Endothelial cell of hepatic sinusoid (primary cell): Measurements from ENCODE around the gene TAF1B.
"Not testable (repeated sequence)": the region's sequence is repeated elsewhere in the genome, so short reads cannot be mapped to it uniquely, and the experiment has no call there.

Source experiments
- in situ Hi-C: cut with HindIII; loops from 2 replicates; pipeline ENCODE4 v1.10.0; 2017; ENCODE audit warnings: low sequenced_read_pairs

The TAF1B gene

DNA sequence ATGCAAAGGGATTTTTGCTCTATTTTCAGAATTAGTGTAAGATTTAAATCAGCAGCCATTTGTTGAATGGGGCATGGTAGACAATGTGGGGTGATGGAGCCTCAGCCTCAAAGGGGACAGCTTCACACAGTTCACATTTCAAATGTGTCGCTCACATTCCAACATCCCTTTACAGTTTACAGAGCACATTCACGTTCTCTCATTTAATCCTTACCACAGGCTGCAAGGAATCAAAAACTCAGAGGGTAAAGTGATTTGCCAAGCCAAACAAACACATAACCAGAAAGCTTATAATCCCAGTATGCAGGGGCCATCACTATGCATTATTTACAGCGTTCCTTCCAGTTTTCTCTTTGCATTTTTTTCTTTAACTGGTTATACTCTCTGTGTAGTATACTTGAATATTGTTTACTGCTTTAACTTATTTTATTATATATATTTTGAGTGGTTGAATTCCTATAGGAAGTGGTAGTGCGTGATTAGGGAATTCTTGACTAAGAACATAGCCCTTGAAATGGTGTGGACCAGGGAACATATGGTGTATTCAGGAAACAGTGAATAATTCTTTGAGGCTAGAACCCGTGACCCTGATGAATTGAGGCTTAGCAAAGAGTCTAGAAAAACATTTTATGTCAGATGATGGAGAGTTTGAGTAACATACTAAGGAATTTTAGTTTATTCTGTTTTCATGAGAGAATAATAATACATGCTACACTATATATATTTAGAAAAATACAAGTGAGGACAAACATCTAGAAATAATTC, 18.1 kb upstream of the TAF1B start:
- in situ Hi-C loops: no loop called here

DNA sequence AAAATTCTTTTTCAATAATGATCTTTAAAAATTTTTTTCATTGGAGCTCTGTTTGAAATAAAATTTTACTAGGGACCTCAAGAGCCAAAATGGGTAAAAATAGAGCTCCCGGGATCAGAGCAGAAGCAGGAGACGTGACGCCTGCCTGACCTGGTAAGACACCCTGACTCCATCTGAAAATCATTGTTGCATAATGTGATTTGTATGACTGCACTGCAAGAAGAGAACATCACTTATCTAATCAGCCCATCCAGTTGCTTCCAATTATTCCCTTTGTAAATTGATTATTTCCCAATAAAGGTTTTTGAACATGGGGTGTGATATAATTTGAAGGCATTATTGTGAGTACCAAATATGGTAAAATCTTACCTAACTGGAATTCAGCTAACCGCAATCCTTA, 17.1 kb upstream of the TAF1B start:
- in situ Hi-C loops: no loop called here

DNA sequence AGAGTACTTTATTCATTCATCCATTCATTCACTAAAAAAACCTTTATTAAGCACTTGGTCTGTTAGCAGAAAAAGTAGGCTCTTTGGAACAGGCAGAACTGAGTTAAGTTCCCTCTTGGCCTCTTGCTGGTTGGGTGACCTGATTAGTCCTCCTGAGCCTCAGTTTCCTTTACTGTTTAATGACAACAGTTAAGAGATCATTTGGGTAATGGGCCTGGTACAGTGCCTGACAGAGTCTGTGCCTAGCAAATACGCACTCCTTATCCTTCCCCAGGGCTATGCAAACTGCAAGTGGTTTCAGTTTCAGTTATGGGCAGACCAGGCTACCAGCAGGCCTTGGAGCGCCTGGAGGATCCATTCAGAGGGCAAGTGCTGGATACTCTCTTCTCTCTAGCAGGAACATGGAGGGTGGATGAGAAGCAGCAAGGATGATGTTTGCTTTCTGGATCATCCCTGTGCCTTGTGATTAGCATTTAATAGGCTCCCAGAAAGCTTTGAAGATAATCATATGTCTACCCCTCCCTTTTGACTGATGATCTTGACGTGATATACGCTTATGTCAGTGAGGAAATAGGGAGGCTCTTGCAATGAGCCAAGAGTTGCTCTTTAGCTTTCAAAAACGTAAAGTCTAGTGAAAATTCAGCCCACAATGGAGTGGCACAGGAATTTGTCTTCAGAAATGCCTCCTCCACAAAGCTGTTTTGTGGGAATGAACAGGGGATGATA, 12.4 kb upstream of the TAF1B start:
- in situ Hi-C loops: no loop called here

DNA sequence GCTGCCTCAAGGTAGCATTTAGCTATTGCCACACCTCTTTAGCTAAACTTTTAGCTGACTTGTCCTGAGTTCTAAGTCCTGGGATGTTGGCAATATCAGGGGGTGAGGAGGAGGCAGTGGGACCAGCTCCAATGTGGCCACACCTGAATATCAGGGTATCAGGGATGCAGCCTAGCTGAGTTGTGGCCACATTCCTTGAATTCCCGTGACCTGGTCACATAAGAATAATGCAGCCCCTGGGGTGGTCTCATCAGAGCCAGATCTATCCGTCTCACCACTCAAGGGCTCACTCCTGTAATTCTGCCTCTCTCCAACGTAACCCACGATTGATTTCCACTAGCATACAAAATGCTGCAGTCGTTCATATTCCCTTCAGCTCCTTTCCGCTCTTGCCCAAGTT, 11.6 kb upstream of the TAF1B start:
- in situ Hi-C loops: no loop called here

DNA sequence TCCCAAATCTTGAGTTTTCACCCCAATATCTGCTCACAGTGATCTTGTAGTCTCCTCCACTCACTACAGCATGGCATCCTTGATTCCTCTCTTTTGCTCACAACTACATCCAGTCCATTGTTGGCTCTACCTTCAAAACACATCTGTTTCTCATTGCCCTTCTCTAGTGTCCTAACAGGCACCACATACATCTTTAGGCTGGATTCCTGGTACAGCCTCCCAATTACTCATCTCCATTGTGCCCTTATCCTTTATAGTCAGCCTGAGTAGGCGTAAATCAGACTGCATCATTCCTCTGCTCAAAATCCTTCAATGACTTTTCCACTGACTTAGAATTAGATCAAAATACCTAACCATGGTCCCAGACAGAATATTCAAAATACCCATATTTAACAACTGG, 10.7 kb upstream of the TAF1B start:
- in situ Hi-C loops: no loop called here

DNA sequence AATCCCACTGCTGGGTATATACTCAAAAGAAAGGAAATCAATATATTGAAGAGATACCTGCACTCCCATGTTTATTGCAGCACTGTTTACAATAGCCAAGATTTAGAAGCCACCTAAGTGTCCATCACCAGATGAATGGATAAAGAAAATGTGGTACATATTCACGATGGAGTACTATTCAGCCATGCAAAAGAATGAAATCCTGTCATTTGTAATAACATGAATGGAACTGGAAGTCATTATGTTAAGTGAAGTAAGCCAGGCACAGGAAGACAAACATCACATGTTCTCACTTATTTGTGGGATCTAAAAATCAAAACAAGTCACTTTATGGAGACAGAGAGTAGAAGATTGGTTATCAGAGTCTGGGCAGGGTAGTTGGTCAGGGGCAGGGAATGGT, 8.2 kb upstream of the TAF1B start:
- in situ Hi-C loops: not testable (repeated sequence)

DNA sequence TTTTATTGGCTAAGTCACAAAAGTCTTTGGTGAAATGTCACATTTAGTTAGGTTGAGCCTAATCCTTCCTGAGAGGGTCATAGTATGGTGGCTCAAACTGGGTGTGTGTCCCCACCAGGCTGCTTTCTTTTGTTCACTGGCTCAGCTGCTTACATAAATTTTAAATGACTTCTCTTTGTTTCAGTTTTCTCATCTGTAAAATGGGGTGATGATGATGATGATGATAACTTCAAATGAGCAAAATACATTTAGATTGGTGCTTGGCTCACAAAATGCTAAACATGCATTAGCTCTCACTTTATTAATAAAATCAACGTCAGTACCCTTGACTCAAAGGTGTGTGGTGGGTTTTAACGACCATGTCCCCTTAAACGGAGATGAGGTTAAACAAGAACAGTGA, 7.2 kb upstream of the TAF1B start:
- in situ Hi-C loops: no loop called here

DNA sequence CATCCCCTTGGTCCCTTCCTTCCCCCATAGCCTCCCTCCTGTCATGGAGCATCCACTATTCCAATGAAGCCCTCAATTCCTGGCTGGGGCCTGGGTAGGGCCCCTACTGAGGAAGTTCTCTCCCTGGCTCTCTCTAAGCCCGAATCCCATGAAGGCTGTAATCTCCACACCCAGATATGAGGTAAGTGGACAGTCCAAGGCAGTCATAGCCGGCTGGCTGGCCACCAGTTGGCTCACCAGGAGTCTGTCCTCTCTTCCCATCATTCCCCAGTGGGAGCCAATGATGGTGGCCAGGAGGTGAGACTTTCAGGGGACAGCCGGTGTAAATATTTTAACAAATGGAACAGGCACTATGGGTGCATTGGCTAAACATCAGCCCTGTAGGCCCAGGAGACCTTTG, 6.8 kb upstream of the TAF1B start:
- in situ Hi-C loops: no loop called here

DNA sequence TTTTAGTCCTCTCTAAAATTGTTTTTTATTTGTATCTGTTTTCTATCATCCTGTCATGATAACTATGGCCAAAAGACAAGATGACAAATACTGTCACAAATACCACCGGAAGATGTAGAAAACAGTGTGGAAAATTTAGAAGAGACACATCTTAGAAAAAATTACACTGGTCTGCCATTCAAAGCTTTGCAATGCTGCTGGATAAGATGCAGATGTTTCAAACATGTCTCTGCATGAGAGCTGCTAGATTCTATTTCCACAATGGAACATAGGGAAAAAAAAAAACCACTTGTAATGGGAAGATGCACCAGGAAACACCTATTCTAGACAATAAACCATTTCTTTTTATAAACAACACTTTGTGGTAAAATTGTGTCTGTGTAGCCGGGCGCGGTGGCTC, 5.8 kb upstream of the TAF1B start:
- in situ Hi-C loops: no loop called here

DNA sequence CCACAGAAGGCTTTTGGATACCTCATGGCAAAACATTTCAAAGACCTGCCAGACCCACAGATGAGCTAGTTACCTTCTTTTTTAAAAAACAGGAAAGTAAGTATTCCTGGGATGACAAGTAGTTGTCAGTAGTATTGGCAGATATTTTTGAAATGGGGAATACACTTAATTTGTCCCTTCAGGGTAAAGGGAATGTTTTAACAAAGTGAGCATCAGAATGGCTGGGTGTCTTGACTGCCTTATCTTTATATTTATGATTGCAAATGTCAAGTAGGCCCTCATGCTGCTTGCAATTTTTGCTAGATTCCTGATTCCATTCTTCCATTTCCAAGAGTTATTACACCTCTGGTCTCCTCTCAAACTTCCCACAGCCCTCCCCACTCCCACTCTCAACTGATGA, 4.9 kb upstream of the TAF1B start:
- in situ Hi-C loops: no loop called here

DNA sequence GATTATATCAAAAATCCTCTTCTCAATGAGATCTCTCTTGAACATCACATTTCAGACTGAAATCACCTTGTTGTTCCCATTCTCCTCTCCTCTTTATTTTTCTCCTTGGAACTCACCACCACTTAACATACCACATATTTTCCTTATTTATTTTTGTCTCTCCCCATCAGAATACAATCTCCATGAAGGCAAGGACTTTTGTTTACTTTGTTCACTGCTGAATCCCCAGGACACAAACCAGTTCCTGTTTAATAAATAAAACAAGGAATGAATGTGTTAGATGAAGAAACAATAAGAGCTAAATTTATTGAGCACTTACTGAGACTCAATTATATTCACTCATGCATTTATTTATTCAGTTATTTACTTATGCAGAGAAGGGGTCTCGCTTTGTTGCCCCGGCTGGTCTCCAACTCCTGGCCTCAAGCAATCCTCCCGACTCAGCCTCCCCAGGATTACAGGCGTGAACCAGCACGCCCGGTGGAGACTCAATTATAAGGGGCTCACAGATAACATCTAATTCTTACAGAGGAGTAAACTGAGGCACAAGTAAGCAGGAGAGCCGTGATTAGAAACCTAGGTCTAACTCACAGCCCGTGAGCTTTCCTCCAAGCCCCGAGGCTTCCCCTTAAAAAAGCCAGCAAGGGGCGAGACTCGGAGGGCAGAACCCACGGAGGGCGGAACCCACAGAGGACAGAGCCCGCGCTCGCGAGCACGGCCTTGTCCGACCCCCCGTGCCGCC, 616 bp upstream of the TAF1B start:
- in situ Hi-C loops: no loop called here

DNA sequence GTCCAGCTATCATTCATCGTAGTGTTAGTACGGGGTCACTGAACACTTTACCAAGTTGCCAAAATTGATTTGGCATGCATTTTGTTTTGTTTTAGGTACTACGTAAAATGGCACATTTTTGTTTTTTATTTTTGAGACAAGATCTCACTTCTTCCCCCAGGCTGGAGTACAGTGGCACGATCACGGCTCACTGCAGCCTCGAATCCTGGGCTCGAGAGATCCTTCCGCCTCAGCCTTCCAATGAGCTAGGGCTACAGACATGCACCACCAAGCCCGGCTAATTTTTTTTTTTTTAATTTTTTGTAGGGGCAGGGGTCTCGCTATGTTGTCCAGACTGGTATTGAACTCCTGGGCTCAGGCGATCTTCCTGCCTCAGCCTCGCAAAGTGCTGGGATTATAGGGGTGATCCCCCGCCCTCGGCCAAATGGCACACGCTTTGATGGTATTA, 786 bp downstream of the TAF1B start:
- in situ Hi-C loops: no loop called here

DNA sequence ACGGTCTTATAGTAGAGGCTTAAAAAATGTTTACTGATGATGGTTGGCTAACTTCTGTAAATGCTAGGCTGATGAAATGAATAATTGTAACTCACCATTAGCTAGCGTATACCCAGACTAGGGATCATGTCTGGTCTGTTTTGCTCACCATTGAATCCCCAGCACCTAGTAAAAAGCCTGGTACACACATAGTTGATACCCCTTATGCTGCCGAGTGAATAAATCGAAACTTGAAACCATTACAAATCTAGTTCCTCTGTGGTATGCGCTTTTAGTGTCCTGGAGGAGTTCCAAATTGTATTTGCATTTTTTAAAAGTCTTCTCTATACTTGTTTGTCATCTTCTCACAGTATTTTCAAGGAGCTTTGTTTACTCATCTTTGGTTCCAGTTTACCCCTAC, 1.3 kb downstream of the TAF1B start:
- in situ Hi-C loops: no loop called here

DNA sequence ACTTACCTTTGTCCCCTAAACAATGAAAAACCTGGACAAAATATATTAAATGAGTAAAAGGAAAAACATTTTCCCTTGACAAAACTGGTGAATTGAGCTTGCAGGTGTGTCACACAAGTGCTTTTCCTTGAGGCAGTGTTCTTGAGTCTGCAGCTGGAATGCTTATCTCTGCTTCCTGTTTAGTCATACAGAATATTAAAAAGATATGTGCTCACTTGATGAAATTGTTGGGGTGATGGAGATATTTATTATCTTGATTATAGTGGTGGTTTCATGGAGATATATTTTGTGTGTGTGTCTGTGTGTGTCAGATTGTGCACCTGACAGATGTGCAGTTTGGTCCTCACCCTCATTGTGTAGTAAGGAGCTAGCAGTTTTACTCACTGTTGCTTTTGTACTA, 3.3 kb downstream of the TAF1B start:
- in situ Hi-C loops: no loop called here

DNA sequence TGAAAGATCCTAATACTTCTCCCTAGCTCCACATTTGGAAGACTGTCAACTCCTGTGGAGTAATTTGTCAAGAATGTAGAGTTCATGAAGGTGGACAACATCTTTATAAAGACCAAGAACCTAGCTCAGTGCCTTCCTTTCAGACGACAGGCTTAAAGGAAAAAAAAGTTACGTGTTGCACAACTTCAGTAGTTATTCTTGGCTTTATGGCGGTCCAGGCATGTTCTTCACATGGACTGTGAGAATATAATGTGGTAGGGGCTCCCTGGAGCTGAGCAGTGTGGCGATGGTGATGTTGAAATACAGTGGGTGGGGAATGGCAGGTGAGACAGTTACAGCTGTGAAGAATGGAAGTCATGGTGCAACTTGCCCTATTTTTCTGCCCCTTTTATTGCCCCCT, 3.9 kb downstream of the TAF1B start:
- in situ Hi-C loops: no loop called here

DNA sequence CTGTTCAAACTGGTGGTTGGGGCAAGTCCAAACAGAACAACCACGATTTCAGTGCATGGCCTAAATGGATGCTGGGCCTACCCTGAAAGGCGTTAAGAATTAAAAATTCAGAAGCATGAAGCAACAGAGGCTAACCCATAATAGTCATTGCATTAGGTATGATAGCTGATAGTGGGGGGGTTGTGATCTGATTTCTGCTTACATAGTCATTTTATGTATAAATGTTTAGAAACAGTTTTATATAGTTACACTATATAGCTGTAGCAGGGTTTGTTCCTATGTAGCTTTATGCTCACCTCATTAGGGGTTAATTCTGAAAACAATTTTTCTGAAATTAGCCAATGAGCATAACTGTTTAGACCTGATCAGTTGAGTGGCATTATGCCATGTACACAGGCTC, 9.6 kb downstream of the TAF1B start:
- in situ Hi-C loops: no loop called here

DNA sequence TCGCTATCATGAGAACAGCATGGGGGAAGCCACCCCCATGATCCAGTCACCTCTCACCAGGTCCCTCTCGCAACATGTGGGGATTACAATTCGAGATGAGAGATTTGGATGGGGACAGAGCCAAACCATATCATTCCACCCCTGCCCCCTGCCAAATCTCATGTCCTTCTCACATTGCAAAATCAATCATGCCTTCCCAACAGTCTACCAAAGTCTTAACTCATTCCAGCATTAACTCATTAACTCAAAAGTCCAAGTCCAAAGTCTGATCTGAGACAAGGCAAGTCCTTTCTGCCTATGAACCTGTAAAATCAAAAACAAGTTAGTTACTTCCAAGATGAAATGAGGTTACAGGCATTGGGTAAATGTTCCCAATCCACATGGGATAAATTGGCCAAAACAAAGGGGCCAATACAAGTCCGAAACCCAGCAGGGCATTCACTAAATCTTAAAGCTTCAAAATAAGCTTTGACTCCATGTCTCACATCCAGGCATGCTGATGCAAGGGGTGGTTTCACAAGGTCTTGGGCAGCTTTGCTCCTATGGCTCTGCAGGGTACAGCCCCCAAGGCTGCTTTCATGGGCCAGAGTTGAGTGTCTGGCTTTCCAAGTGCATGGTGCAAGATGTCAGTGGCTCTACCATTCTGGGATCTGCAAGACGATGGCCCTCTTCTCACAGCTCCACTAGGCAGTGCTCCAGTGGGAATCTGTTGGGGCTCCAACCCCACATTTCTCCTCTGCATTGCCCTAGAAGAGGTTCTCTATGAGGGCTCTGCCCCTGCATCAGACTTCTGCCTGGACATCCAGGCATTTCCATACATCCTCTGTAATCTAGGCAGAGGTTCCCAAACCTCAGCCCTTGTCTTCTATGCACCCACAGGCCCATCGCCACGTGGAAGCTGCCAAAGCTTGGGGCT, 14.8 kb downstream of the TAF1B start:
- in situ Hi-C loops: no loop called here

DNA sequence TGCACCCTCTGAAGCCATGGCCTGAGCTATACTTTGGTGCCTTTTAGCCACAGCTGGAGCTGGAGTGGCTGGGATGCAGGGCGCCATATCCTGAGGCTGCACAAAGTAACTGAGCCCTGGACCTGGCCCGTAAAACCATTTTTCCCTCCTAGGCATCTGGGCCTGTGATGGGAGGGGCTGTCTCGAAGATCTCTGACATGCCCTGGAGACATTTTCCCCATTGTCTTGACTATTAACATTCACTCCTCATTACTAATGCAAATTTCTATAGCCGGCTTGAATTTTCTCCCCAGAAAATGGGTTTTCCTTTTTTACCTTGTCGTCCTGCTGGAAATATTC, 15.4 kb downstream of the TAF1B start:
- in situ Hi-C loops: no loop called here

DNA sequence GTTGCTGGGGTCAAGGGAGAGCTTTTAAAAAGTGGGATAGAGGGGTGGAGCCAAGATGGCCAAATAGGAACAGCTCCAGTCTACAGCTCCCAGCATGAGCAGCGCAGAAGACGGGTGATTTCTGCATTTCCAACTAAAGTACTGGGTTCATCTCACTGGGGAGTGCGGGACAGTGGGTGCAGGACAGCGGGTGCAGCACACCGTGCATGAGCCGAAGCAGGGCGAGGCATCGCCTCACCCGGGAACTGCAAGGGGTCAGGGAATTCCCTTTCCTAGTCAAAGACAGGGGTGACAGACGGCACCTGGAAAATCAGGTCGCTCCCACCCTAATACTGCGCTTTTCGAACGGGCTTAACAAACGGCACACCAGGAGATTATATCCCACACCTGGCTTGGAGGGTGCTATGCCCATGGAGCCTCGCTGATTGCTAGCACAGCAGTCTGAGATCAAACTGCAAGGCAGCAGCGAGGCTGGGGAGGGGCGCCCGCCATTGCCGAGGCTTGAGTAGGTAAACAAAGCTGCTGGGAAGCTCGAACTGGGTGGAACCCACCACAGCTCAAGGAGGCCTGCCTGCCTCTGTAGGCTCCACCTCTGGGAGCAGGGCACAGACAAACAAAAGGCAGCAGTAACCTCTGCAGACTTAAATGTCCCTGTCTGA, 17.8 kb downstream of the TAF1B start:
- in situ Hi-C loops: not testable (repeated sequence)

DNA sequence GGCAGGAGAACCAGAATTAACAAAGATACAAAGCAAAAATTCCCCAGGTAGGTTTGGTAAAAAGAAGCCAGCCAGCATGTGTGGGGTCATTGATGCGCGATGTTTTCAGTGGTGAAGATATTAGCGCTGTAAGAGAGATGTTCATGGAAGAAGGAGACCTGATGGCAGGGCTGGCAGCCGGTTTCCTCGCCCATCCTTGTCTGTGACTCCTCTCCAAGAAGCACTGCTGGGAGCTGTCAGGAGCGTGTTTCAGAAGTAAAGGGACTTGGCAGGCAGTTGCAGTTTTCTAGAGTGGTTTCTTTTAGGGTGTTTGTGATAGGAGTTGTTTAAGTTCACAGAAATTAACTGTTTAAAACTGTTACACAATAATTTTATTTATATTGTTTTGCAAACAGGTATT, 24.6 kb downstream of the TAF1B start:
- in situ Hi-C loops: no loop called here
